Measurements from ENCODE around the gene PTPN22. TPM values are rescaled to one million over a fixed set of nuclear protein-coding genes. Genes with fewer than 3 reads are reported as not detected.

Gene PTPN22
- polyA plus RNA-seq, 1 experiment, result 0.02 TPM

DNA sequence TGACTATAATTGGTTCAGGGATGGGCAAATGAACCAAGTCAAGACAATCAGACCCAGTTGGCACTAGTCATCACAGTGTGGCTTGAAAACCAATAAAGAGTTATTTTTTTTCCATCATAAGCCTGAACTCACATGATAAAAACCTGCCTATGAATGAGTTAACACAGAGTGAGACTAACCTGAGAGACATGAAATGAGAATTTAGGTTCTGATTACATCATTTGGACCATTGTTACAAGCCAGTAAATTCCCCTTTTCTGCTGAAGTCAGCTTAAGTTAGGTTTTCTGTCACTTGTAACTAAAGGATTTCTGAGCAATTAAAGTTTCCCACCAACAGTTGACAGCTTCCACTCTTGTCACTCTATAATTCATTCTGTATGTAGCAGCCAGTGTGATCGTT is 49.6 kb downstream of the PTPN22 start:
- DNase-seq (ENCODE audit: low read depth), result no peak
- TF ChIP-seq, protein P1, sequence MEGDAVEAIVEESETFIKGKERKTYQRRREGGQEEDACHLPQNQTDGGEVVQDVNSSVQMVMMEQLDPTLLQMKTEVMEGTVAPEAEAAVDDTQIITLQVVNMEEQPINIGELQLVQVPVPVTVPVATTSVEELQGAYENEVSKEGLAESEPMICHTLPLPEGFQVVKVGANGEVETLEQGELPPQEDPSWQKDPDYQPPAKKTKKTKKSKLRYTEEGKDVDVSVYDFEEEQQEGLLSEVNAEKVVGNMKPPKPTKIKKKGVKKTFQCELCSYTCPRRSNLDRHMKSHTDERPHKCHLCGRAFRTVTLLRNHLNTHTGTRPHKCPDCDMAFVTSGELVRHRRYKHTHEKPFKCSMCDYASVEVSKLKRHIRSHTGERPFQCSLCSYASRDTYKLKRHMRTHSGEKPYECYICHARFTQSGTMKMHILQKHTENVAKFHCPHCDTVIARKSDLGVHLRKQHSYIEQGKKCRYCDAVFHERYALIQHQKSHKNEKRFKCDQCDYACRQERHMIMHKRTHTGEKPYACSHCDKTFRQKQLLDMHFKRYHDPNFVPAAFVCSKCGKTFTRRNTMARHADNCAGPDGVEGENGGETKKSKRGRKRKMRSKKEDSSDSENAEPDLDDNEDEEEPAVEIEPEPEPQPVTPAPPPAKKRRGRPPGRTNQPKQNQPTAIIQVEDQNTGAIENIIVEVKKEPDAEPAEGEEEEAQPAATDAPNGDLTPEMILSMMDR (IDR thresholded peaks at IDR 0.05; ENCODE audit: insufficient read depth, low read depth, low read length), result no peak
- Histone ChIP-seq H3K36me3 (ENCODE audit: control insufficient read depth, insufficient read depth, low read length) (no peaks in the 10 kb centered on the region), H3K27me3 (ENCODE audit: control insufficient read depth, insufficient read depth, low read length) (no peaks in the 10 kb centered on the region), H3K4me3 (ENCODE audit: low read depth, low read length) (no peak overlapping the region)
- ChIA-PET CTCF (no interaction called here), POLR2A (no interaction called here)

DNA sequence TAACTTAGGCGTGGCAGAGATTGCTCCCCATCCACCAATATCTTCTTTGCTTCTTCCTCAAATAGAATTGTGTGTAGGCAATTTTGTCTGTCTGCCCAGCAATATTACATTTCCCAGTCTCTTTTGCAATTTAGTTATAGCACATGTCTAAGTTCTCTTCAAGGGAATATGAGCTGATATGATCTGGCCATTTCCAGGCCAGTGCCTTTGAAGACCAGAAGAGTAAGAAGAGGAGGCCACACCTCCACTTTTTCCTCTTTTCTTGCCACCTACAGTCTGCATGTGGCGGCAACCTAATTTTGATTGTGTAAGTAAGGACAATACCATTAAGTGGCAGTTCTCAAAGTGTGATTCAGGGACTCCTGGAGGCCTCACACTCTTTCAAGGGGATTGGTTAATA is 52.9 kb downstream of the PTPN22 start:
- no peaks in the 10 kb centered on the region for H3K27me3 ChIP-seq (ENCODE audit: control insufficient read depth, insufficient read depth, low read length)
- CTCF ChIA-PET, result no interaction called here
- POLR2A ChIA-PET, result no interaction called here
- no peaks in the 10 kb centered on the region for H3K36me3 ChIP-seq (ENCODE audit: control insufficient read depth, insufficient read depth, low read length)
- TF ChIP-seq, protein P1 (IDR thresholded peaks at IDR 0.05; ENCODE audit: insufficient read depth, low read depth, low read length), result no peak
- DNase-seq (ENCODE audit: low read depth), result no peak
- H3K4me3 ChIP-seq (ENCODE audit: low read depth, low read length), result no peak overlapping the region

DNA sequence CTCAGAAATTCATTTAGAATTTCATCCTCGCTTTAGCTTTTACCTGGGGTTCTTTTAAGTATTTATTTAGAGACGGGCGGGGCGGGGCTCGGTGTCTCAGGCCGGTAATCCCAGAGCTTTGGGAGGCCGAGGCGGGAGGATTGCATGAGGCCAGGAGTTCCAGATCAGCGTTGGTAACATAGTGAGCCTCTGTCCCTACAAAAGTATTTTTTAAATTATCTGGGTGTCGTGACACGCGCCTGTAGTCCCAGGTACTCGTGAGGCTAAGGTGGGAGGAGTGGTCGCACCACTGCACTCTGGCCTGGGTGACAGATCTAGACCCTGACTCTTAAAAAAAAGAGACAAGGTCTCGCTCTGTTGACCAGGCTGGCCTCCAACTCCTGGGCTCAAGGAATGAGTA is 58.3 kb downstream of the PTPN22 start:
- no peak overlapping the region for H3K4me3 ChIP-seq (ENCODE audit: low read depth, low read length)
- no peaks in the 10 kb centered on the region for H3K27me3 ChIP-seq (ENCODE audit: control insufficient read depth, insufficient read depth, low read length)
- H3K36me3 ChIP-seq (ENCODE audit: control insufficient read depth, insufficient read depth, low read length), result no peaks in the 10 kb centered on the region
- DNase-seq (ENCODE audit: low read depth), result no peak
- ChIA-PET POLR2A (no interaction called here), CTCF (interaction anchor here (1.0 kb wide), 1 partner anchor 23 kb away, joined by 3 read pairs; no protein-coding TSS in a partner anchor)
- TF ChIP-seq, protein P1 (IDR thresholded peaks at IDR 0.05; ENCODE audit: insufficient read depth, low read depth, low read length), result no peak

GRCh38 chr1:113812661-113813135 is 58.8 kb downstream of the PTPN22 start:
- ChIA-PET POLR2A (interaction anchor here (0.7 to 0.9 kb wide), 2 partner anchors 17 to 44 kb away, joined by 3 to 4 read pairs; no protein-coding TSS in a partner anchor), CTCF (interaction anchor here (1.3 kb wide), 1 partner anchor 16 kb away, joined by 4 read pairs; no protein-coding TSS in a partner anchor)
- Histone ChIP-seq H3K4me3 (ENCODE audit: low read depth, low read length) (peak overlapping the region; percentile 45), H3K36me3 (ENCODE audit: control insufficient read depth, insufficient read depth, low read length) (no peaks in the 10 kb centered on the region), H3K27me3 (ENCODE audit: control insufficient read depth, insufficient read depth, low read length) (no peaks in the 10 kb centered on the region)
- TF ChIP-seq, protein P1 (IDR thresholded peaks at IDR 0.05; ENCODE audit: insufficient read depth, low read depth, low read length), result no peak
- DNase-seq (ENCODE audit: low read depth), result no peak

GRCh38 chr1:113811888-113812660 is 59.4 kb downstream of the PTPN22 start, which contains the start of gene RSBN1:
TSS of gene RSBN1 (minus strand) at chr1:113812476. CDS start at chr1:113812412, 64 bp downstream.
- H3K36me3 ChIP-seq (ENCODE audit: control insufficient read depth, insufficient read depth, low read length), result no peaks in the 10 kb centered on the region
- POLR2A ChIA-PET, result interaction anchor here (0.7 to 0.9 kb wide), 3 partner anchors 17 to 52 kb away, joined by 3 to 4 read pairs (median 4); no protein-coding TSS in a partner anchor
- DNase-seq (ENCODE audit: low read depth), result peak; percentile 97
- H3K27me3 ChIP-seq (ENCODE audit: control insufficient read depth, insufficient read depth, low read length), result no peaks in the 10 kb centered on the region
- TF ChIP-seq, protein P1 (IDR thresholded peaks at IDR 0.05; ENCODE audit: insufficient read depth, low read depth, low read length), result no peak
- H3K4me3 ChIP-seq (ENCODE audit: low read depth, low read length), result peak within 1 kb of the TSS; percentile 79
- CTCF ChIA-PET, result interaction anchor here (0.6 to 1.8 kb wide), 3 partner anchors 9 to 470 kb away, joined by 4 to 5 read pairs (median 4); no protein-coding TSS in a partner anchor
